SK-N-SH (cell line): ENCODE data around the gene CREB5. TPM values are rescaled to one million over a fixed set of nuclear protein-coding genes. Genes with fewer than 3 reads are reported as not detected.

Experiments used
- CTCF ChIA-PET: fragments of 300-600, 350-600 bp; formaldehyde crosslinking; extraction: SDS; loops from one replicate; lab custom pipeline; 2021; lab: Yijun Ruan, JAX
- POLR2A ChIA-PET: fragments of 350-600 bp; sonication (Branson Sonifier 250); formaldehyde crosslinking; extraction: SDS; loops from one replicate; lab custom pipeline; 2020; ENCODE audit warnings: antibody characterized with exemption, inconsistent platforms; lab: Yijun Ruan, JAX
- DNase-seq: peaks from one replicate; pipeline ENCODE4 v3.0.0; 2012
- H2AFZ ChIP-seq: fragments of 200-600 bp; sonication (generic); 2 replicates; pipeline ENCODE4 v1.8.1; 2016; ENCODE audit warnings: antibody characterized with exemption, mild to moderate bottlenecking, low read depth
- H3F3A ChIP-seq: fragments of 200-600 bp; sonication (generic); replicated peaks from 2 replicates; pipeline ENCODE3; 2016; ENCODE audit warnings: antibody characterized with exemption, mild to moderate bottlenecking; ENCODE audit not compliant: insufficient read depth
- H3K27ac ChIP-seq, 2 experiments: fragments of 200-500 bp in 1 of 2; fragments of 200-600 bp in 1 of 2; sonication (Bioruptor generic) in 1 of 2; sonication (generic), shearing (Covaris generic) in 1 of 2; 2 replicates each; pipeline versions ENCODE4 v1.5.1 to v1.6.1; 2014 to 2016; ENCODE audit warnings: low read depth in 2 of 2, inconsistent platforms in 1 of 2, low read length in 1 of 2, mild to moderate bottlenecking in 1 of 2, mixed read lengths in 1 of 2
- H3K27me3 ChIP-seq: fragments of 200-600 bp; sonication (generic), shearing (Covaris generic); 2 replicates; pipeline ENCODE4 v1.6.1; 2016; ENCODE audit warnings: mixed run types; ENCODE audit not compliant: insufficient read depth
- H3K36me3 ChIP-seq, 2 experiments: fragments of 200-500 bp in 1 of 2; fragments of 200-600 bp in 1 of 2; sonication (Bioruptor generic) in 1 of 2; sonication (generic) in 1 of 2; replicated peaks in 1 of 2; 2 replicates each; pipeline versions ENCODE3 to v1.5.1; 2014 to 2016; ENCODE audit warnings: low read length in 1 of 2, mild to moderate bottlenecking in 1 of 2; ENCODE audit not compliant: insufficient read depth in 2 of 2, control insufficient read depth in 1 of 2
- H3K4me1 ChIP-seq, 2 experiments: fragments of 200-500 bp in 1 of 2; fragments of 200-600 bp in 1 of 2; sonication (Bioruptor generic) in 1 of 2; sonication (generic), shearing (Covaris generic) in 1 of 2; 2 replicates each; pipeline versions ENCODE4 v1.5.1 to v1.6.1; 2014 to 2016; ENCODE audit warnings: low read depth in 1 of 2, low read length in 1 of 2, mixed run types in 1 of 2; ENCODE audit not compliant: insufficient read depth in 2 of 2, control insufficient read depth in 1 of 2
- H3K4me2 ChIP-seq: fragments of 200-600 bp; sonication (generic), shearing (Covaris generic); 2 replicates; pipeline ENCODE4 v1.6.1; 2017; ENCODE audit warnings: mixed run types
- H3K4me3 ChIP-seq, 2 experiments: fragments of 200-500 bp in 1 of 2; fragments of 200-600 bp in 1 of 2; sonication (Bioruptor generic) in 1 of 2; sonication (generic), shearing (Covaris generic) in 1 of 2; 2 replicates each; pipeline versions ENCODE4 v1.5.1 to v1.8.1; 2014 to 2016; ENCODE audit warnings: low read depth in 2 of 2, inconsistent platforms in 1 of 2, low read length in 1 of 2, mild to moderate bottlenecking in 1 of 2, mixed read lengths in 1 of 2, moderate library complexity in 1 of 2
- H3K79me2 ChIP-seq: fragments of 200-600 bp; sonication (generic); 2 replicates; pipeline ENCODE4 v1.8.1; 2017; ENCODE audit warnings: mild to moderate bottlenecking; ENCODE audit not compliant: insufficient read depth
- H3K9ac ChIP-seq: fragments of 200-600 bp; sonication (generic); 2 replicates; pipeline ENCODE4 v1.6.1; 2017; ENCODE audit warnings: mixed run types
- H3K9me2 ChIP-seq: fragments of 200-600 bp; sonication (generic); 2 replicates; pipeline ENCODE4 v1.6.1; 2017; ENCODE audit warnings: mixed run types
- H3K9me3 ChIP-seq: fragments of 200-600 bp; sonication (generic); 2 replicates; pipeline ENCODE4 v1.6.1; 2017; ENCODE audit warnings: mixed run types, mild to moderate bottlenecking, moderate library complexity
- H4K20me1 ChIP-seq: fragments of 200-600 bp; sonication (generic); 2 replicates; pipeline ENCODE4 v1.6.1; 2017; ENCODE audit warnings: mild to moderate bottlenecking, mixed run types; ENCODE audit not compliant: insufficient read depth
- CHD2 ChIP-seq: fragments of 150-350 bp; IDR thresholded peaks from 2 replicates; pipeline ENCODE4 v1.6.1; 2018; ENCODE audit warnings: low read length; ENCODE audit not compliant: partially characterized antibody
- CTCF ChIP-seq: fragments of 200-600 bp; sonication (generic); IDR thresholded peaks from 2 replicates; pipeline ENCODE4 v1.6.1; 2017; ENCODE audit warnings: antibody characterized with exemption, mild to moderate bottlenecking, moderate library complexity
- ELF1 ChIP-seq: IDR thresholded peaks from 2 replicates; pipeline ENCODE4 v1.4.0; 2012
- EP300 ChIP-seq, 2 experiments: IDR thresholded peaks; 2 replicates each; pipeline versions ENCODE4 v1.4.0 to v1.6.1; 2012; ENCODE audit warnings: borderline replicate concordance in 1 of 2, low read depth in 1 of 2, low read length in 1 of 2
- EZH2phosphoT487 ChIP-seq: fragments of 200-600 bp; sonication (generic); IDR thresholded peaks from 2 replicates; pipeline ENCODE4 v1.6.1; 2017; ENCODE audit warnings: low read depth, mixed run types, mild to moderate bottlenecking, antibody characterized with exemption, moderate library complexity, borderline replicate concordance
- FOXM1 ChIP-seq: IDR thresholded peaks from 2 replicates; pipeline ENCODE4 v1.4.0; 2012; ENCODE audit warnings: low read depth, mild to moderate bottlenecking
- GABPA ChIP-seq: IDR thresholded peaks from 2 replicates; pipeline ENCODE4 v1.4.0; 2012; ENCODE audit warnings: low read depth, mild to moderate bottlenecking
- JUND ChIP-seq: IDR thresholded peaks from 2 replicates; pipeline ENCODE4 v1.4.0; 2012
- MEF2A ChIP-seq: IDR thresholded peaks from 2 replicates; pipeline ENCODE4 v1.4.0; 2012; ENCODE audit warnings: low read depth, borderline replicate concordance
- MXI1 ChIP-seq: IDR thresholded peaks from 2 replicates; pipeline ENCODE4 v1.6.1; 2012; ENCODE audit warnings: mild to moderate bottlenecking, low read depth, low read length, improper control_type of control experiment
- NFIC ChIP-seq: IDR thresholded peaks from 2 replicates; pipeline ENCODE4 v1.4.0; 2012; ENCODE audit warnings: borderline replicate concordance
- NRF1 ChIP-seq: IDR thresholded peaks from 2 replicates; pipeline ENCODE4 v1.6.1; 2012; ENCODE audit warnings: low read depth, mild to moderate bottlenecking, low read length
- PBX3 ChIP-seq: IDR thresholded peaks from 2 replicates; pipeline ENCODE4; 2012
- POLR2AphosphoS5 ChIP-seq: IDR thresholded peaks from 2 replicates; pipeline ENCODE4 v1.6.1; 2012; ENCODE audit warnings: low read depth, low read length
- RCOR1 ChIP-seq: fragments of 150-350 bp; IDR thresholded peaks from 2 replicates; pipeline ENCODE4 v1.6.1; 2017; ENCODE audit warnings: antibody characterized with exemption, low read length
- REST ChIP-seq: IDR thresholded peaks from 2 replicates; pipeline ENCODE4 v1.6.1; 2012; ENCODE audit warnings: mild to moderate bottlenecking, low read depth, low read length, moderate library complexity
- RFX5 ChIP-seq: IDR thresholded peaks from 2 replicates; pipeline ENCODE4 v1.6.1; 2012; ENCODE audit warnings: mild to moderate bottlenecking, improper control_type of control experiment, low read length
- RXRA ChIP-seq: IDR thresholded peaks from 2 replicates; pipeline ENCODE4 v1.4.0; 2012; ENCODE audit warnings: low read depth, mild to moderate bottlenecking, borderline replicate concordance
- SIN3A ChIP-seq: IDR thresholded peaks from 2 replicates; pipeline ENCODE4 v1.6.1; 2012; ENCODE audit warnings: low read depth, mild to moderate bottlenecking, low read length, moderate library complexity, borderline replicate concordance
- SMC3 ChIP-seq: IDR thresholded peaks from 2 replicates; pipeline ENCODE4 v1.6.1; 2012; ENCODE audit warnings: low read depth, low read length, improper control_type of control experiment
- TAF1 ChIP-seq: IDR thresholded peaks from 2 replicates; pipeline ENCODE4 v1.6.1; 2012; ENCODE audit warnings: low read depth, mild to moderate bottlenecking, low read length, moderate library complexity, borderline replicate concordance
- TEAD4 ChIP-seq: IDR thresholded peaks from 2 replicates; pipeline ENCODE4 v1.4.0; 2012; ENCODE audit warnings: mild to moderate bottlenecking, borderline replicate concordance; ENCODE audit not compliant: insufficient read depth
- YY1 ChIP-seq: IDR thresholded peaks from 2 replicates; pipeline ENCODE4 v1.4.0; 2012; ENCODE audit warnings: low read depth, mild to moderate bottlenecking
- ZBTB33 ChIP-seq: IDR thresholded peaks from 2 replicates; pipeline ENCODE4 v1.4.0; 2012; ENCODE audit warnings: low read depth, borderline replicate concordance
- WGBS: methylation state at CpG from one replicate; pipeline ENCODE4 v1.1.6; 2017; ENCODE audit warnings: low lambda C conversion rate; 5-methylcytosine and 5-hydroxymethylcytosine counted together
- polyA plus RNA-seq, 3 experiments: library from polyadenylated mRNA; depleted of rRNA; stranded (reverse); fragments of >200 nt; gene quantifications; 2 replicates each; pipeline ENCODE4 v1.2.3, GENCODE V29; 2012
- TF ChIP-seq, protein P1 (sequence below): IDR thresholded peaks from 2 replicates; pipeline ENCODE4 v1.4.0; 2012; ENCODE audit warnings: low read depth

The CREB5 gene
- polyA plus RNA-seq, 1 of the 3 experiments (the other 2 are of a cell fraction): 19.3 TPM

DNA sequence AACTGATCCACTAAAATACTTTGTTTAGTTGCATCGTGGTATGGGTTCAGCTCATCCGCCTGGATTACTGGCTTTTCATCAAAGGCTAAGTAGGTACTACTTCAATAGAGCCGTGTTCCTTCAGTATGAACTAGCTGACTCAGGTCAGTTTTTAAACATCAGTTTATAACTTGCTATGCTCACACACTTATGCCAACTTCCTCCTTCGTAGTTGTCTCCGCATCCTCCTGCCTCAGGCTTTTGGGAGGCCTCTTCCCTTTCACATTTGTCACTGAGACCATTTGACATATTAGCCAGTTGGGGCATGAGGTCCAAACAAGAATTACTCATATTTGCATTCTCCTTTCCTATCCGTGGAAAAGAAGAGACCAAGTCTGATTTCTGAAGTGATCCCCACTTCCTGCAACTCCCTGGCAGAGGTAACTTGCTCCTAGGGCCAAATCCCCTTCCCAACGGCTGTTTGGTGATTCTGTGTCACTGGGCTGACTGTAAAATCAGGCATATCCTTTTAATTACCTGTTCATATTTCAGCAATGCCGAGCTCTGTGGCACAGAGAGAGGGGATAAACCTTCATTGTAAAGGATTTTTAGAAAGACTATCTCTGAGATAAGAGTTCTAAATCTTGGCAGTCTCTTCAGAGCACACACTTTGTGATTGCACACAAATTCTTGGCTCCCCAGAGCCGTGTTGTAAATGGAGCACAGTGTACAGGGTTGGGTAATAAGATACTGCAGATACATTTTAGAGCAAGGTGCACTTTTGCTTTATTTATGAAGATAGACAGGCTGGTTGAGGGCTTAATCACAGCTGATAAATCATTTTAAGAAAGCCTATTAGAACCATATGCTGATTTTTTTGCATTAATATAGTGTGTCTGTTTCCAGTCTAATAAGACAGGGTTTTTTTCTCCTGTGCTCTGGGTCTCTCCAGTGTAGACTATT lies 108.0 kb downstream of the CREB5 start:
- Histone ChIP-seq H3K79me2 (no peaks in the 10 kb centered on the region), H3K4me3 (no peak overlapping the region), H3K4me2 (no peak overlapping the region), H3K4me1 (peaks cover 0 to 17% of the 10 kb centered on the region in 2 experiments; a peak in 2 of 4 replicates), H3K36me3 (no peaks in the 10 kb centered on the region), H3K9me2 (no peaks in the 10 kb centered on the region), H4K20me1 (no peaks in the 10 kb centered on the region), H3K9ac (no peak overlapping the region), H3K27me3 (no peaks in the 10 kb centered on the region), H3F3A (no peaks in the 10 kb centered on the region), H3K9me3 (no peaks in the 10 kb centered on the region), H2AFZ (no peak overlapping the region), H3K27ac (no peak overlapping the region)
- POLR2A ChIA-PET: no interaction called here
- CTCF ChIA-PET: interaction anchor here (0.9 to 2.8 kb wide), 6 partner anchors 10 to 402 kb away, joined by 3 to 13 read pairs (median 4); no protein-coding TSS in a partner anchor
- 52% methylated on average over 9 of the region's 9 CpGs for WGBS
- no peak for DNase-seq
- TF ChIP-seq TEAD4: no peak
- peak; percentile 10 for TF ChIP-seq CHD2
- TF ChIP-seq SIN3A: no peak
- TF ChIP-seq TAF1: no peak
- no peak for TF ChIP-seq YY1
- TF ChIP-seq PBX3: no peak
- TF ChIP-seq RCOR1: peak; percentile 64; the same call in 1 of the 2 replicates
- TF ChIP-seq RXRA: no peak
- TF ChIP-seq EP300 (IDR thresholded peaks at IDR 0.05; ENCODE audit: borderline replicate concordance in 1 of 2, low read depth in 1 of 2, low read length in 1 of 2): peak in 1 of 2 experiments; percentile 71; a peak in 2 of 4 replicates
- TF ChIP-seq MEF2A: no peak
- no peak for TF ChIP-seq JUND
- no peak for TF ChIP-seq NRF1
- TF ChIP-seq ZBTB33: no peak
- TF ChIP-seq, protein P1, sequence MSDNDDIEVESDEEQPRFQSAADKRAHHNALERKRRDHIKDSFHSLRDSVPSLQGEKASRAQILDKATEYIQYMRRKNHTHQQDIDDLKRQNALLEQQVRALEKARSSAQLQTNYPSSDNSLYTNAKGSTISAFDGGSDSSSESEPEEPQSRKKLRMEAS: no peak
- TF ChIP-seq POLR2AphosphoS5: no peak
- TF ChIP-seq MXI1: no peak
- TF ChIP-seq GABPA: no peak
- TF ChIP-seq FOXM1: no peak
- TF ChIP-seq RFX5: no peak
- TF ChIP-seq SMC3: no peak
- no peak for TF ChIP-seq REST
- no peak for TF ChIP-seq ELF1
- no peak for TF ChIP-seq NFIC
- TF ChIP-seq CTCF: no peak
- TF ChIP-seq EZH2phosphoT487: no peak
